HG03039 (cell line): Measurements from ENCODE around the gene IGSF21.
"Not testable (repeated sequence)": the region's sequence is repeated elsewhere in the genome, so short reads cannot be mapped to it uniquely, and the experiment has no call there.

Source experiments
- ATAC-seq: cut with Tn5 transposase; IDR thresholded peaks from one replicate; pipeline ENCODE4 v1.9.1; 2021; ENCODE audit warnings: mild to moderate bottlenecking, moderate library complexity; ENCODE audit not compliant: unreplicated experiment

Gene IGSF21

DNA sequence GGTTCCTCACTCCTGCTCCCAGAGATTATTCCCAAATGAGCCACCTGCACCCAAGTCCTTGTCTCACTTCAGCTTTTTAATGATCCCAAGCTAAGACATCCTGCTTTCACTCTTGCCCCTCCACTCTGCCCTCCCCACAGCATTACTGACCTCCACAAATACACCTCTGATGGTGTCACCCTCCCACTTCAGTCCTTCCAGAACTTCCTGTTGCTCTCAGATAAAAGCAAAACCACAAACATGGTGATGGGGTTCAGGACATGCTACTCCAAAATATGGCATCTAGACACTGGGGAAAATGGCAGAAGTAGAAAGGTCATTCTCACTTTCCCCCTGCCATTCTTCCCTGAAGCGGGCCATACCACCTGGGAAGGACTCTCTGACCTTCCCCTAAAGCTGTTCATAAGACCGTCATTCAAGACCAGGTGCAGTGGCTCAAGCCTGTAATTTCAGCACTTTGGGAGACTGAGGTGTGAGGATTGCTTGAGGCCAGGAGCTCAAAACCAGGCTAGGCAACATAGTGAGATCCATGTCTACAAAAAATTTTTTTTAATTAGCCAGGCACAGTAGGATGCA is 307.4 kb downstream of the IGSF21 start:
- no peak for ATAC-seq

DNA sequence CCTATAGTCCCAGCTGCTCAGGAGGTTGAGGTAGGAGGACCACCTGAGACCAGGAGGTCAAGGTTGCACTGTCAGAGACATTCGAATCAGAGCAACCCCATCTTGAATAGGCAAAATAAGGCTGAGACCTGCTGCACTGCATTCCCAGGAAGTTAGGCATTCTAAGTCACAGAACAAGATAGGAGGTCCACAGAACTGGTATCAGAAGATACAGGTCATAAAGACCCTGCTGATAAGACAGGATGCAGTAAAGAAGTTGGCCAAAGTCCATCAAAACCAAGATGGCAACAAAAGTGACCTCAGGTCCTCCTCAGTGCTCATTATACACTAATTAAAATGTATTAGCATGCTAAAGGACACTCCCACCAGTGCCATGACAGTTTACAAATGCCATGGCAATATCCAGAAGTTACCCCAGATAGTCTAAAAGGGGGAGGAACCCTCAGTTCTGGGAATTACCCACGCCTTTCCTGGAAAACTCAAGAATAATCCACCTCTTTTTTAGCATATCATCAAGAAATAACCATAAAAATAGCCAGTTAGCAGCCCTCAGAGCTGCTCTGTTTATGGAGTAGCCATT is 307.9 kb downstream of the IGSF21 start:
- no peak for ATAC-seq

- ATAC-seq, result not testable (repeated sequence)
Observed at GRCh38 chr1:18416126-18416525, 308.5 kb downstream of the IGSF21 start.

DNA sequence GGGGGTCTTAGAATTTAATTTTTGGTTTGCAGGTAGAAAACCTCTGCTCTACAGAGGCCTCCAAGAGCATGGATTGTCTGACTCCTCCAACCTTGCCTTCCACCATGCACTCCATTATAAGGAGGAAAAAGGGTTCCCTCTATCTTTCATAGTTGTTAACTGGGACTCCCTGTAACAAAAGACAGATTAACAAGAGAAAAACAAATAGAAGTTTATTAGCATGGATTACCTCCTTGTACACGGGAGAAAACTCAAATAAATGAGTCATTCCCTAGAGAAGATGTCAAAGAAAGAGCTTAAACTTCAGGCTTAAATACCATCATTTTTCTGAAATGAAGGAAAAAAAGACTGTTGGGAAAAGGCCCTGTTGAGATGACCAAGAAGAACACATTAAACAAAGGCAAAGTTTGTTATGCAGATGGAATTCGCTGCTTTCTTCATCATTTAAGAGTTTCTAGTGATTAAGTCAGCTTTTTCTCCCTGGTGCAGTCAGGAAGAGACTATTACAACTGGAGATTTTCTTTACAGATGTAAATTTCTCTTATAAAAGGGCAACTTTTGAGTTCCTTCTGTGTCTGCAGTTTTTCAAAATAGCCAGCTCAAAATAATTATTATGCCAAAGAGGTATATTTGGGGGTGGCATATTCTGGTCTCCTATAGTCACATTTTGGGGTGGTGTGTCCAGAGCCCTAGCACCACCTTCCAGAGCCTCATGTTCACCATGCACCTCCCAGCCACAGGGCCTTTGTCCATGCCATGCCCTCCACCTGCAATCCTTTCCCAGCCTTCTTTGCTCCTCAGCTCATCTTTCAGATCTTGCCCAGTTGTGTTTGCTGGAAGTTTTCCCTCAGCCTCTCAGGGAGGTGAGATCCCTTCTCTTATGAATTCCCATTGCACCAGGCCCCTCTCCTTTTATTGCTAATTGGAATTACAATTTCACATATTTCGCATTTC is 310.0 kb downstream of the IGSF21 start:
- ATAC-seq, result no peak

GRCh38 chr1:18419113-18419844 is 311.7 kb downstream of the IGSF21 start:
- ATAC-seq, result no peak

- ATAC-seq, result no peak
Observed at GRCh38 chr1:18419845-18420184, 312.2 kb downstream of the IGSF21 start.

GRCh38 chr1:18422076-18422777 is 314.6 kb downstream of the IGSF21 start:
- ATAC-seq, result no peak

- no peak for ATAC-seq
Observed at GRCh38 chr1:18422954-18423353, 315.4 kb downstream of the IGSF21 start.

- no peak for ATAC-seq
Observed at GRCh38 chr1:18426580-18426979, 319.0 kb downstream of the IGSF21 start.
